NCI-H82 (cell line): Measurements from ENCODE around the gene GPI.
"Not testable (repeated sequence)": the region's sequence is repeated elsewhere in the genome, so short reads cannot be mapped to it uniquely, and the experiment has no call there.

ENCODE experiments used
- DNase-seq: peaks from one replicate; lab custom pipeline; 2025; lab: John Stamatoyannopoulos, UW

Gene GPI

GRCh38 chr19:34364830-34365462 lies at the start of gene GPI:
TSS of gene GPI (plus strand) at chr19:34365196. CDS start at chr19:34365267, 71 bp downstream.
- peak; percentile 72 for DNase-seq

GRCh38 chr19:34316247-34316646 lies 48.7 kb upstream of the GPI start:
- no peak for DNase-seq

- DNase-seq = no peak
Measured at GRCh38 chr19:34316741-34317301, 48.2 kb upstream of the GPI start.

GRCh38 chr19:34317311-34317927 lies 47.6 kb upstream of the GPI start:
- DNase-seq = no peak

- DNase-seq = no peak
Measured at GRCh38 chr19:34319230-34319585, 45.8 kb upstream of the GPI start.

GRCh38 chr19:34319785-34320184 lies 45.2 kb upstream of the GPI start:
- DNase-seq = no peak

- DNase-seq = no peak
Measured at GRCh38 chr19:34320277-34320676, 44.7 kb upstream of the GPI start.

GRCh38 chr19:34321735-34322134 lies 43.3 kb upstream of the GPI start:
- DNase-seq = no peak

GRCh38 chr19:34323433-34324204 lies 41.4 kb upstream of the GPI start:
- no peak for DNase-seq

- no peak for DNase-seq
Measured at GRCh38 chr19:34324320-34324719, 40.7 kb upstream of the GPI start.

- DNase-seq = no peak
Measured at GRCh38 chr19:34325181-34325580, 39.8 kb upstream of the GPI start.

- DNase-seq = no peak
Measured at GRCh38 chr19:34325981-34326787, 38.8 kb upstream of the GPI start.

GRCh38 chr19:34327851-34328250 lies 37.1 kb upstream of the GPI start:
- no peak for DNase-seq

GRCh38 chr19:34328982-34329381 lies 36.0 kb upstream of the GPI start:
- no peak for DNase-seq

GRCh38 chr19:34330116-34330515 lies 34.9 kb upstream of the GPI start:
- no peak for DNase-seq

- not testable (repeated sequence) for DNase-seq
Measured at GRCh38 chr19:34330596-34330995, 34.4 kb upstream of the GPI start.

GRCh38 chr19:34331596-34331995 lies 33.4 kb upstream of the GPI start:
- DNase-seq = not testable (repeated sequence)

- DNase-seq = no peak
Measured at GRCh38 chr19:34332027-34332760, 32.8 kb upstream of the GPI start.

- DNase-seq = no peak
Measured at GRCh38 chr19:34335914-34336313, 29.1 kb upstream of the GPI start.

- peak; percentile 51 for DNase-seq
Measured at GRCh38 chr19:34336781-34337271, 28.2 kb upstream of the GPI start.

GRCh38 chr19:34337739-34338138 lies 27.3 kb upstream of the GPI start:
- DNase-seq = no peak
